WTC11 (cell line): ENCODE measurements around the gene AATK. TPM values are rescaled to one million over a fixed set of nuclear protein-coding genes. Genes with fewer than 3 reads are reported as not detected.

Experiments used
- ATAC-seq: fragments of 200-7000 bp; cut with Tn5 transposase; 2 replicates; pipeline ENCODE4 v1.10.0; 2021; ENCODE audit warnings: mild to moderate bottlenecking, moderate library complexity
- CTCF ChIA-PET: fragments of 300-600 bp; sonication (Branson Sonifier 250); formaldehyde crosslinking; loops from one replicate; lab custom pipeline; 2021; ENCODE audit warnings: antibody characterized with exemption; lab: Charles Lee
- POLR2A ChIA-PET: fragments of 350-600 bp; sonication (Branson Sonifier 250); formaldehyde crosslinking; loops from one replicate; lab custom pipeline; 2021; ENCODE audit warnings: antibody characterized with exemption; lab: Charles Lee
- DNase-seq: peaks from one replicate; pipeline ENCODE4 v3.0.0; 2021; ENCODE audit warnings: low spot score
- H3K27ac Mint-ChIP-seq: 2 replicates; pipeline ENCODE4 v1.8.0; 2021; ENCODE audit warnings: mixed read lengths
- H3K27me3 Mint-ChIP-seq: 2 replicates; pipeline ENCODE4 v1.8.0; 2021; ENCODE audit warnings: low read depth, mild to moderate bottlenecking, moderate library complexity, mixed read lengths
- H3K36me3 Mint-ChIP-seq: 2 replicates; pipeline ENCODE4 v1.8.0; 2021; ENCODE audit warnings: mixed read lengths
- H3K4me1 Mint-ChIP-seq: 2 replicates; pipeline ENCODE4 v1.8.0; 2022; ENCODE audit warnings: mixed read lengths
- H3K4me3 Mint-ChIP-seq: 2 replicates; pipeline ENCODE4 v1.8.0; 2021; ENCODE audit warnings: mild to moderate bottlenecking, moderate library complexity, mixed read lengths
- H3K9me3 Mint-ChIP-seq: 2 replicates; pipeline ENCODE4 v1.8.0; 2021; ENCODE audit warnings: mixed read lengths
- ATF3 ChIP-seq: sonication (generic); formaldehyde crosslinking; conservative IDR thresholded peaks from 2 replicates; pipeline ENCODE4 v1.8.1; 2022; ENCODE audit warnings: mild to moderate bottlenecking, missing genetic modification reagents
- CREB1 ChIP-seq: sonication (generic); formaldehyde crosslinking; IDR thresholded peaks from 2 replicates; pipeline ENCODE4 v1.8.0; 2023; ENCODE audit warnings: mild to moderate bottlenecking, missing genetic modification reagents
- ELF4 ChIP-seq: sonication (generic); formaldehyde crosslinking; IDR thresholded peaks from 2 replicates; pipeline ENCODE4 v1.8.1; 2022; ENCODE audit warnings: low read depth, mild to moderate bottlenecking, moderate library complexity, missing genetic modification reagents
- EMX1 ChIP-seq: fragments of 250-450 bp; sonication (Bioruptor Pico); IDR thresholded peaks from 2 replicates; pipeline ENCODE4 v1.8.0; 2021; ENCODE audit warnings: mild to moderate bottlenecking
- FOXP1 ChIP-seq: sonication (generic); formaldehyde crosslinking; IDR thresholded peaks from 2 replicates; pipeline ENCODE4 v1.8.0; 2022; ENCODE audit warnings: missing genetic modification reagents, mild to moderate bottlenecking, moderate library complexity, borderline replicate concordance
- HMGA2 ChIP-seq: fragments of 250-450 bp; sonication (Bioruptor Pico); IDR thresholded peaks from 2 replicates; pipeline ENCODE4 v1.4.0; 2021; ENCODE audit warnings: mild to moderate bottlenecking, moderate library complexity
- IRF2 ChIP-seq: sonication (generic); formaldehyde crosslinking; IDR thresholded peaks from 2 replicates; pipeline ENCODE4 v1.8.0; 2022; ENCODE audit warnings: low read depth, missing genetic modification reagents, borderline replicate concordance
- MYBL2 ChIP-seq: sonication (generic); formaldehyde crosslinking; IDR thresholded peaks from 2 replicates; pipeline ENCODE4 v1.8.1; 2023; ENCODE audit warnings: mild to moderate bottlenecking, moderate library complexity, missing genetic modification reagents
- OVOL2 ChIP-seq: fragments of 250-450 bp; sonication (Bioruptor Pico); IDR thresholded peaks from 2 replicates; pipeline ENCODE4 v1.9.0; 2021; ENCODE audit warnings: mild to moderate bottlenecking, borderline replicate concordance
- PRDM15 ChIP-seq: sonication (generic); formaldehyde crosslinking; IDR thresholded peaks from 2 replicates; pipeline ENCODE4 v1.8.0; 2022; ENCODE audit warnings: missing genetic modification reagents
- RELA ChIP-seq: sonication (generic); formaldehyde crosslinking; IDR thresholded peaks from 2 replicates; pipeline ENCODE4 v1.8.1; 2022; ENCODE audit warnings: missing genetic modification reagents, mild to moderate bottlenecking, borderline replicate concordance
- SOX15 ChIP-seq: fragments of 250-450 bp; sonication (Bioruptor Pico); IDR thresholded peaks from 2 replicates; pipeline ENCODE4 v1.9.0; 2021; ENCODE audit warnings: mild to moderate bottlenecking
- ZBTB43 ChIP-seq: sonication (generic); formaldehyde crosslinking; IDR thresholded peaks from 2 replicates; pipeline ENCODE4 v1.8.1; 2023; ENCODE audit warnings: mild to moderate bottlenecking, missing genetic modification reagents
- ZNF138 ChIP-seq: sonication (generic); formaldehyde crosslinking; conservative IDR thresholded peaks from 2 replicates; pipeline ENCODE4 v1.8.1; 2022; ENCODE audit warnings: mild to moderate bottlenecking, moderate library complexity, missing genetic modification reagents
- ZNF219 ChIP-seq: sonication (generic); formaldehyde crosslinking; IDR thresholded peaks from 2 replicates; pipeline ENCODE4 v1.8.0; 2023; ENCODE audit warnings: missing genetic modification reagents, mild to moderate bottlenecking, borderline replicate concordance
- ZNF416 ChIP-seq: fragments of 250-450 bp; sonication (Bioruptor Pico); IDR thresholded peaks from 2 replicates; pipeline ENCODE4 v1.9.0; 2021; ENCODE audit warnings: mild to moderate bottlenecking, inconsistent platforms
- total RNA-seq: library from RNA; stranded (reverse); gene quantifications from 3 replicates; pipeline ENCODE4 v1.2.3, GENCODE V29; 2021
- TF ChIP-seq, protein P1 (sequence below): sonication (generic); formaldehyde crosslinking; IDR thresholded peaks from 2 replicates; pipeline ENCODE4 v1.8.1; 2022; ENCODE audit warnings: low read depth, mild to moderate bottlenecking, moderate library complexity, missing genetic modification reagents, borderline replicate concordance
- TF ChIP-seq, protein P2 (sequence below): sonication (generic); formaldehyde crosslinking; IDR thresholded peaks from 2 replicates; pipeline ENCODE4 v1.8.0; 2022; ENCODE audit warnings: mild to moderate bottlenecking, missing genetic modification reagents
- TF ChIP-seq, protein P3 (sequence below): sonication (generic); formaldehyde crosslinking; IDR thresholded peaks from 2 replicates; pipeline ENCODE4 v1.8.1; 2023; ENCODE audit warnings: mild to moderate bottlenecking, missing genetic modification reagents, borderline replicate concordance

AATK gene
- total RNA-seq, 1 experiment from 2014 or later, result 2.9 TPM

DNA sequence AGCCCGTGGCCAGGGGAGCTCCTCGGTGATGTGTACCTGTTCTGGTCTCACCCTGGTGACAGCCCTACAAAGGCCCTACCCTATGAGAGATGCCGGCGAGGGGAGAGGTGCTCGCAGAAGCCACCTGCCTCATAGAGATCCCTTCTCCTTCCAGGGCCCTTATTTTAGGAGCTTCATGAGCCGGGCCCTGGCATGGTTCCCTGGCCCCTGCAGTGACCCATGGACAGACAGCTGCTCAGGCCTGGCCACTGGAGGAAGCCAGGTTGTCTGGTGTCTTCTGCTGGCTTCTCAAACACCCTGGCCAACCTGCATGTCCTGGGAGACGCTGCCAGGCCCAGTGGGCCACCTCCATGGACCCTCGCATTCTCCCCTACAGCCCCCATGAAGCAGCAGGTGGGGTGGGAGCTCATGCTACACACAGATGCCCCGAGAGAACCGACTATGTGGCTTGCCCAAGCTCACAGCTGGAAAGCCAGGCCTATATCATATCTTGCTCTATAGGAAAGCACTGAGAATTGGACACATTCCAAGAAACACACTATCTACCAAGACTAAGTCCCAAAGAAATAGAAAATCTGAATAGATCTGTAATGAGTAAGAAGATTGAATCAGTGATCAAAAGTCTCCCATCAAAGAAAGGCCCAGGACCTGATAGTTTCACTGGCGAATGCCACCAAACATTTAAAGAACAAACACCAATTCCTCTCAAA is 7.2 kb upstream of the AATK start (continued):
- TF ChIP-seq, protein P1, sequence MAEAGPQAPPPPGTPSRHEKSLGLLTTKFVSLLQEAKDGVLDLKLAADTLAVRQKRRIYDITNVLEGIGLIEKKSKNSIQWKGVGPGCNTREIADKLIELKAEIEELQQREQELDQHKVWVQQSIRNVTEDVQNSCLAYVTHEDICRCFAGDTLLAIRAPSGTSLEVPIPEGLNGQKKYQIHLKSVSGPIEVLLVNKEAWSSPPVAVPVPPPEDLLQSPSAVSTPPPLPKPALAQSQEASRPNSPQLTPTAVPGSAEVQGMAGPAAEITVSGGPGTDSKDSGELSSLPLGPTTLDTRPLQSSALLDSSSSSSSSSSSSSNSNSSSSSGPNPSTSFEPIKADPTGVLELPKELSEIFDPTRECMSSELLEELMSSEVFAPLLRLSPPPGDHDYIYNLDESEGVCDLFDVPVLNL (CRISPR knock-in tag), result no peak
- TF ChIP-seq ZBTB43 (CRISPR knock-in tag) (no peak), SOX15 (CRISPR knock-in tag) (no peak), ATF3 (no peak), MYBL2 (CRISPR knock-in tag) (no peak), IRF2 (no peak), HMGA2 (CRISPR knock-in tag) (no peak), CREB1 (CRISPR knock-in tag) (no peak)

DNA sequence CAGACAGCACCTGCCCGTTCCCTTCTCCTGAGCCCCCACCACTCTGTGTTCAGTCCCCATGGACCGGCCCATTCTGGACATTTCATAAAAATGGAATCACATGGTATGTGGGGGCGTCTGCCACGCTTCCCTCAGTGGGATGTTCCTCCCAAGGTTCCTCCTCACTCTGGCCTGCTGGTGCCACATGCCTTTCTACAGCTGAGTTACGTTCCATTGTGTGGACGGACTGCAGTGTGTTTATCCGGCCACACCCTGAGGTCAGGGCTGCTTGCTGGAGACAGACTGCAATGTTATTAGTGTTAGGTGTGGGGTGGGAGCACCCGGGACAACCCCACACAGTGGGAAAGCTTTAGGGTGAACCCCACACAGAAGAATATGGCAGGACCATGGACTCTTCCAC is 5.9 kb upstream of the AATK start:
- ChIA-PET CTCF (interaction anchor here (1.4 kb wide), 1 partner anchor 50 kb away, joined by 3 read pairs; no protein-coding TSS in a partner anchor), POLR2A (no interaction called here)
- no peak for TF ChIP-seq PRDM15 (CRISPR knock-in tag)
- TF ChIP-seq, protein P2, sequence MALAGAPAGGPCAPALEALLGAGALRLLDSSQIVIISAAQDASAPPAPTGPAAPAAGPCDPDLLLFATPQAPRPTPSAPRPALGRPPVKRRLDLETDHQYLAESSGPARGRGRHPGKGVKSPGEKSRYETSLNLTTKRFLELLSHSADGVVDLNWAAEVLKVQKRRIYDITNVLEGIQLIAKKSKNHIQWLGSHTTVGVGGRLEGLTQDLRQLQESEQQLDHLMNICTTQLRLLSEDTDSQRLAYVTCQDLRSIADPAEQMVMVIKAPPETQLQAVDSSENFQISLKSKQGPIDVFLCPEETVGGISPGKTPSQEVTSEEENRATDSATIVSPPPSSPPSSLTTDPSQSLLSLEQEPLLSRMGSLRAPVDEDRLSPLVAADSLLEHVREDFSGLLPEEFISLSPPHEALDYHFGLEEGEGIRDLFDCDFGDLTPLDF (CRISPR knock-in tag), result no peak
- Mint-ChIP-seq H3K4me1 (no peaks in the 10 kb centered on the region), H3K27ac (no peak overlapping the region), H3K4me3 (no peak overlapping the region), H3K9me3 (peaks cover 3% of the 10 kb centered on the region; the same call in 1 of the 2 replicates), H3K36me3 (no peaks in the 10 kb centered on the region), H3K27me3 (peaks cover 4% of the 10 kb centered on the region)
- DNase-seq (no peak), ATAC-seq (no peak)

DNA sequence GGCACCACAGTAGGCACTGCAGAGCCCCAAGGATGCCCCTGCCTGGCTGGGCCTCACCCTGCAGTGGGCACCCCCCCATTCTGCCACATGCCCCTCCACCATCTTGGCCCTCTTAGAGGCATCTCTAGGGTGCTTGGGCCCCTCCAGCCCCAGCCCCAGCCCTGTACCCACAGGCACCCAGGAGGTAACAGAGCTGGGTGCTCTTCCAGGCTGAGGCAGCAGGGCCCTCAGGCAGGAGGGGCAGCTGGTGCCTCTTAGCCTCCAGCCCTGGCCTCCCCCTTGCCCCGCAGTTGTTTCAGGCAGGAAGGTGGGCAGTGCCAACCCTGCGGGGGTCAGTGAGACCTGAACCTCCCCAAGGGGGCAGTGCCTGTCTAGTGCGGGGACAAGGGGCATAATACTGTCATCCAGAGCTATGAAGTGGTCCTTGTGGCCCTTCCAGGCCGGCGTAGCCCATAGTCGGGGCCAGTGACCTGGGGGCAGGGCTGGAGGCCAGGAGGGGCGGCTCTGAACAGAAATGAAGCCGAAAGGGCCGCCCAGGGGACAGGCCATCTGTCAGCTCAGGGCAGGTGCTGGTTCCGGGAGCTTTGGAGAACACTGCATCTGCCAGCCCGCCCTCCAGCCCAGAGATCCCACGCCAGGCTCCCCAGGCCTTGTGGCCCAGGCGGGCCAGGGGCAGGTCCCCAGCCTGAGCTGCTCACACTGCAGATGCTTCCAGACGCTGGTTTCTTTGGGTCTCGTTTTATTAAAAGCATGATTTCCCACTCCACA is 4.9 kb upstream of the AATK start:
- H3K4me3 Mint-ChIP-seq, result no peak overlapping the region
- CTCF ChIA-PET, result interaction anchor here (0.7 to 1.4 kb wide), 2 partner anchors 41 to 49 kb away, joined by 3 read pairs; no protein-coding TSS in a partner anchor
- H3K9me3 Mint-ChIP-seq, result peaks cover 3% of the 10 kb centered on the region; the same call in 1 of the 2 replicates
- H3K36me3 Mint-ChIP-seq, result no peaks in the 10 kb centered on the region
- H3K4me1 Mint-ChIP-seq, result no peaks in the 10 kb centered on the region
- peaks cover 9% of the 10 kb centered on the region for H3K27me3 Mint-ChIP-seq
- H3K27ac Mint-ChIP-seq, result no peak overlapping the region
- no peak for ATAC-seq
- POLR2A ChIA-PET, result interaction anchor here (0.5 kb wide), 1 partner anchor 85 kb away, joined by 3 read pairs; no protein-coding TSS in a partner anchor
- no peak for DNase-seq
- no peak for TF ChIP-seq HMGA2 (CRISPR knock-in tag)
- no peak for TF ChIP-seq ELF4 (CRISPR knock-in tag)
- no peak for TF ChIP-seq RELA
- TF ChIP-seq, protein P3, sequence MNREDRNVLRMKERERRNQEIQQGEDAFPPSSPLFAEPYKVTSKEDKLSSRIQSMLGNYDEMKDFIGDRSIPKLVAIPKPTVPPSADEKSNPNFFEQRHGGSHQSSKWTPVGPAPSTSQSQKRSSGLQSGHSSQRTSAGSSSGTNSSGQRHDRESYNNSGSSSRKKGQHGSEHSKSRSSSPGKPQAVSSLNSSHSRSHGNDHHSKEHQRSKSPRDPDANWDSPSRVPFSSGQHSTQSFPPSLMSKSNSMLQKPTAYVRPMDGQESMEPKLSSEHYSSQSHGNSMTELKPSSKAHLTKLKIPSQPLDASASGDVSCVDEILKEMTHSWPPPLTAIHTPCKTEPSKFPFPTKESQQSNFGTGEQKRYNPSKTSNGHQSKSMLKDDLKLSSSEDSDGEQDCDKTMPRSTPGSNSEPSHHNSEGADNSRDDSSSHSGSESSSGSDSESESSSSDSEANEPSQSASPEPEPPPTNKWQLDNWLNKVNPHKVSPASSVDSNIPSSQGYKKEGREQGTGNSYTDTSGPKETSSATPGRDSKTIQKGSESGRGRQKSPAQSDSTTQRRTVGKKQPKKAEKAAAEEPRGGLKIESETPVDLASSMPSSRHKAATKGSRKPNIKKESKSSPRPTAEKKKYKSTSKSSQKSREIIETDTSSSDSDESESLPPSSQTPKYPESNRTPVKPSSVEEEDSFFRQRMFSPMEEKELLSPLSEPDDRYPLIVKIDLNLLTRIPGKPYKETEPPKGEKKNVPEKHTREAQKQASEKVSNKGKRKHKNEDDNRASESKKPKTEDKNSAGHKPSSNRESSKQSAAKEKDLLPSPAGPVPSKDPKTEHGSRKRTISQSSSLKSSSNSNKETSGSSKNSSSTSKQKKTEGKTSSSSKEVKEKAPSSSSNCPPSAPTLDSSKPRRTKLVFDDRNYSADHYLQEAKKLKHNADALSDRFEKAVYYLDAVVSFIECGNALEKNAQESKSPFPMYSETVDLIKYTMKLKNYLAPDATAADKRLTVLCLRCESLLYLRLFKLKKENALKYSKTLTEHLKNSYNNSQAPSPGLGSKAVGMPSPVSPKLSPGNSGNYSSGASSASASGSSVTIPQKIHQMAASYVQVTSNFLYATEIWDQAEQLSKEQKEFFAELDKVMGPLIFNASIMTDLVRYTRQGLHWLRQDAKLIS, result no peak
- TF ChIP-seq FOXP1 (CRISPR knock-in tag), result no peak
- TF ChIP-seq ZNF138, result no peak
- no peak for TF ChIP-seq EMX1
- TF ChIP-seq OVOL2 (CRISPR knock-in tag), result no peak
- TF ChIP-seq ZNF416 (CRISPR knock-in tag), result no peak
- no peak for TF ChIP-seq ZNF219 (CRISPR knock-in tag)
